ENCODE results near the gene MMP28.

MMP28 gene

DNA sequence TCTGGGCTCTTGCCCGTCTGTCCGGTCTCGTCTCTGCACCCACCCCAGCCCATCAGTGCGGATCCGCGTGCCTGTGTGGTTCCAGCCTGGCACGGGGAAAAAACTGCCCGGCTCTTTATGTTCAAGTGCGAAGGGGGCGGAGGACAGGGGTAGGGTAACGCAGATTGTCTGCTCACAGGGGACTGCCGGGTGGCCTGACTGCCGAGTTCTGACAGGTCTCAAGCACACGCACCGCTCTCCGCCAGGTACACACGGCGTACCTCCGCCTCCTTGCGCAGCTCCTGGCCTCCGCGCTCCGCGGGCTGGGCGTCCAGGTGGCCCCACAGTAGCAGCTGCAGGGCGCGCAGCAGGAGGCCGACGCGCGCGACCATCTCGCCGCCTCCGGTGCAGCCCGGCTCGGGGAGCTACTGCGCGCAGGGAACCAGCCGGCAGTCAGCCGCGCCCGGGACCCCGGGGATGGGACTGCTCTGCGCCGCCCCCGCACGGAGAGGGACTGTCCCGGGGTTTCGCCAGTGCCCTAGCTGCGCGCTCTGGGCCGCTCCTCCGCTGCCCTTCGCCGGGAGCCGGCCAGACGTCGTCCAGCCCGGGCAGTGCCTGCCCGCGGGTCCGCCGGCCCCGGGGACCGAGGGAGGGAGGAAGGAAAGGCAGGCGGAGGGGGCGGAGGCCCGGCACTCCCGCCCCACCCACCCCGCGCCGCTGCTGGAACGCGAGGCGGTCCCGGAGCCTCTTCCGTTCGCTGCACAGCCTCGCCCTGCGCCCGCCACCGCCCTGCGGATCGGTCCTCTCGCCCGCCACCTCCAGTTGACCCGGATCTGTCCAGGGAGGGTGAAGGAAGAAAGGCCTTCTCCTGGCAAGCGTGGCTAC lies at the start of gene MMP28:
MMP28 (minus strand) TSS at position 635 of the 864 bp plus-strand sequence; CDS start at position 371, 264 bp downstream.
- no peak for DNase-seq

DNA sequence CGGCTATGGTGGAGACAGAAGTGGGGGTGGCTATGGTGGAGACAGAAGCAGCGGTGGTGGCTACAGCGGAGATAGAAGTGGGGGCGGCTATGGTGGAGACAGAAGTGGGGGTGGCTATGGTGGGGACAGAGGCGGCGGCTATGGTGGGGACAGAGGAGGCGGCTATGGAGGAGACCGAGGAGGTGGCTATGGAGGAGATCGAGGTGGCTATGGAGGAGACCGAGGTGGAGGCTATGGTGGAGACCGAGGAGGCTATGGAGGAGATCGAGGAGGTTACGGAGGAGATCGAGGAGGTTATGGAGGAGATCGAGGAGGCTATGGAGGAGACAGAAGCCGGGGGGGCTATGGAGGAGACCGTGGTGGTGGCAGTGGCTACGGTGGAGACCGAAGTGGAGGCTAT lies 49.1 kb upstream of the MMP28 start:
- DNase-seq = no peak

DNA sequence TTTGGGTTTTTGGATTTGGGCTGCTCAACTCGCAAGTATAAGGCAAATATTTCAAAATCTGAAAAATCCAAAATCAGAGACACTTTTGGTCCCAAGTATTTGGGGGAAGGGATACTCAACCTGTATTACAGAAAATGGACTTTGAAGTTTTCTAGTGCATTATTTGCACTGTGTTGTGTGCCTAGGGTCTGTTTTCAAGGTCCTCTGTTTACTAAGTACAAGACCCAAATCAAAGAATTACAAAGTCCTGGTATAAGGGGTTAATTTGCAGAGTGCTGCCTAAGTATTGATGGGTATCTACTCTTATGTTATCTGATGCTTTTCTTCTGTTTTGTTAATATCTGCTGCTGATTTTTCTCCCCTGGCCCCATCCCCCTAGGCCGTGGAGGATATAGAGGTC lies 48.3 kb upstream of the MMP28 start:
- DNase-seq = no peak

DNA sequence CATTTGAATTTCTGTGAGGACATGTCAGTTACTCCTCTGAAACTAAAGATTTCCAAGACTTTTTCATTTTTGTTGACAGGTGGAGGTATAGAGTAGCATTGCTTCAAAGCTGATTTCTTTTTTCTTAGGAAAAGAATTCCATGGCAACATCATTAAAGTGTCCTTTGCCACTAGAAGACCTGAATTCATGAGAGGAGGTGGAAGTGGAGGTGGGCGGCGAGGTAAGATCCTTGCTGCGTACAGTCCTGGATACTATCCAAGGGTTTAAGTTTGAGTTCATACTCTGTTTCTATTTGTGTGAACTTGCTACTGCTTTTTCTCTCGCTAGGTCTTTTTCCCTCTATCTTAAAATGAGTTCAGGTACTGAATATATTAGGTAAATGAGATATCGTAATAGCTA lies 46.8 kb upstream of the MMP28 start:
- no peak for DNase-seq

DNA sequence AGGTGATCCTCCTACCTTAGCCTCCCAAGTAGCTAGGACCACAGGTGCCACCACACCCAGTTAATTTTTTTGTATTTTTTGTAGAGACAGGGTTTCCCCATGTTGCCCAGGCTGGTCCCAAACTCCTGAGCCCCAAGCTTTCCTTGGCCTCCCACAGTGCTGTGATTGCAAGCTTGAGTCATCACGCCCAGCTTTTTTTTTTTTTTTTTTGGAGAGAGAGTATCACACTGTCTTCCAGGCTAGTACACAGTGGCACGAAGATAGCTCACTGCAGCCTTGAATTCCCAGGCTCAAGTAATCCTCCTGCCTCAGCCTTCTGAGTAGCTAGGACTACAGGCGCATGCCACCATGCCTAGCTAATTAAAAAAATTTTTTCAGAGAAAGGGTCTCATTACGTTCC lies 46.1 kb upstream of the MMP28 start:
- peak; percentile 68 for DNase-seq

GRCh38 chr17:35841101-35841500 lies 45.7 kb upstream of the MMP28 start:
- DNase-seq = no peak

GRCh38 chr17:35825206-35825605 lies 29.8 kb upstream of the MMP28 start:
- DNase-seq = no peak

GRCh38 chr17:35821308-35821707 lies 25.9 kb upstream of the MMP28 start:
- DNase-seq = no peak

DNA sequence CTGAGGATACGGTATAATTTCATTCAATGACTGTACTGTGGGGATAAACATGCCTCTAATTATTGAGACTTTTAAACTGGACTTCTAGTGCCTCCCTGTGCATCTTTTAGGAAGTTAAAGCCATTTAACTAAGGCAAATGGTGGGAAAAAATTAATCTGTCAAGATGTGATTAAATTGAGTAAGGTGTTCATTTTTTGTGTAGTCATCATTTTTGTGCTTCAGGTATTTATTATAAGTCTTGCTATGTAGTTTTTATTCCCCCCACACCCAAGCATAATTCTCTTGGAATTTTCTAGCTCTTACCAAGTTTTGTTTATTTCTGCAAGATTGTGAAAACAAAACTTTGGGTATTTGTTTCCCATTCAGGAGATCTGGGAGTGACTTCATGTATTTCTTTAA lies 24.0 kb upstream of the MMP28 start:
- DNase-seq = no peak

DNA sequence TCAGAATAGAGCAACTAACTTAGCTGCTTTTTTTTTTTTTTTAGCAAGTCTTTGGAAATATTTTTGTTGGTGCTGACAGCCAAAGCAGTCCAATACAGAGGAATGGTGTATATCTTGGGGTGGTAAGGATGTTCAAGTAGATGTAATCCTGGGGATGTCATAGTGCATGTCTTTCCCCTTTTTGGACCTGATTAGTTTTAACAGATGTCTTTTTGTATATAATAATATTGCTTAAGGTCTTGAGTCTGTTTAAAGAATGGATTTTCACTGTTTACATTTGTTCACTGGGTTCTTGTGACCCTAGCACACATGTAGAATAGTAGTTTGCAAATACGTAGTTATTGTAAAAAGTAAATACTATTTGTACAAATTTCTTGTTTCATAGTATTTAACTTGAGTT lies 21.8 kb upstream of the MMP28 start:
- DNase-seq = no peak

GRCh38 chr17:35816723-35817122 lies 21.3 kb upstream of the MMP28 start:
- DNase-seq = no peak

GRCh38 chr17:35812456-35812855 lies 17.0 kb upstream of the MMP28 start:
- no peak for DNase-seq

- no peak for DNase-seq
These were observed 16.3 kb upstream of the MMP28 start for GRCh38 chr17:35811759-35812158.

DNA sequence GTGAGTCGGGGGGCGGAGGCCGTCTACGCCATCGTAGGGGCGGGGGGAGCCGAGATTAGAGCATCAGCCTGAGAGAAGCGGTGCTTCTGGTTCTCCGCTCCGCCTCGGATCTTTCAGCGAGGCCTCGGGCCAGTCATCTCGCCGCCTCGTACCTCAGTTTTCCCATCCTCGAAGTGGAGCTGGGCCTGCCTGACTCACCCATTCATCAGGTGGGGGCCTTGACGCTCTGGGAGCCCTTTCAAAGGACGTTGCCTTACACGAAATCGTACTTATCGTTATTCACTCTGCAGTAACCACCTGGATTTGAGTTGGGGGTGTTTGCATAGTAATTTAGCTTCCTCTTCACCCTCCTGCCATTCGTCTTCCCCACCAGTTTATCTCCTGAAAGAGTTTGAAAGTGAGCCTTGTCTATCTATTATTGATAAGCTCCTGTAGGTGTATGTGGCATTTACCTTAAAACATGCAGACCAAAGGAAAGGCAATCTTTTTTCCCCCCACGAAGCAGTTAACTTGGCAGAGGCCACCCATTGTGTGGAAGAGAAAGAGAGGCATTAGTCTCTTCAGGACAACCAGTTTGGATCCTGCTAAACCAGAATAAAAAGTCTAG lies 14.5 kb upstream of the MMP28 start:
- peak; percentile 16 for DNase-seq

DNA sequence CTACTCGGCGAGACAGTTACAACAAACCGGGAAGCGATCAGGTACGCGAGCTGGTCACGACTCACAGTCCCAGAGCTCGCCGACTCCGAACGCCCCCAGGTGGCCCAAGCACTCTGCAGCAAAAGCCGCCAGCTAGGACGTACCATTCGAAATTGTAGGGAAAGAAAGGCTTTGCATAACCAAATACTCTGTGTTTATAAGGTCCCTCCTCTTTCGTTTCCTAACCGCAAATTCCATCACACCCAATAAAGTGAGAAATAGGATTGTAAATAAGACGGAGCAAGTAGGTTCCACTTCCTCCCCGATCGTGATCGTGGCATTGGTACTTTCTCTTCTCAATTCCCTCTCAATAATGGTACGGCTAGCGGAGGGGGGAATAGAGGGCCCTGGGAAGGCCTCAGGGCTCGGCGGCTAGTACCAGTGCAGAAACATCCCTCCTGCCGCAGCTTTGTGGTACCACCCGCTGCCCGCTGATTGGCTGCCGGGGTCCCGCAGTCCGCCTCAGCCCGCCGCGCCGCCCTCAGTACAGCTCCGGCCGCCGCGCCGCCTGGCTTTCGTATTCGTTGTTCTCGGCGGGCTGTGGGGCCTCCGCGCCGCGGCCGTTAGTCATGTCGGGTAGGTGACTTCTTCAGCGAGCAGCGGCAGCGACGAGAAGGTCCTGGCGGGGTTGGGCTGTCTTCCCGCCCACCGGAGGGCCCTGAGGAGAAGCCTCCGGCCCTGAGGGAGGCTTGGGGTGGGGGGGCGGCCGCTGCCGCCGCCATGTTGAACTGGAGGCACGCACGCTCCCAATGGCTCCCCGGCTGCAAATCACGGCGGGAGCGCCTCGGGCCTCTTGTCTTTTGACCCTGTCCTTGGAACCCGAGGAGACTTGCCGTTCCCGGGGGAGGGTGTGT lies 13.8 kb upstream of the MMP28 start, which contains the start of gene TAF15:
TAF15 (plus strand) TSS at position 523 of the 893 bp plus-strand sequence; CDS start at position 609, 86 bp downstream.
- DNase-seq = peak; percentile 98

DNA sequence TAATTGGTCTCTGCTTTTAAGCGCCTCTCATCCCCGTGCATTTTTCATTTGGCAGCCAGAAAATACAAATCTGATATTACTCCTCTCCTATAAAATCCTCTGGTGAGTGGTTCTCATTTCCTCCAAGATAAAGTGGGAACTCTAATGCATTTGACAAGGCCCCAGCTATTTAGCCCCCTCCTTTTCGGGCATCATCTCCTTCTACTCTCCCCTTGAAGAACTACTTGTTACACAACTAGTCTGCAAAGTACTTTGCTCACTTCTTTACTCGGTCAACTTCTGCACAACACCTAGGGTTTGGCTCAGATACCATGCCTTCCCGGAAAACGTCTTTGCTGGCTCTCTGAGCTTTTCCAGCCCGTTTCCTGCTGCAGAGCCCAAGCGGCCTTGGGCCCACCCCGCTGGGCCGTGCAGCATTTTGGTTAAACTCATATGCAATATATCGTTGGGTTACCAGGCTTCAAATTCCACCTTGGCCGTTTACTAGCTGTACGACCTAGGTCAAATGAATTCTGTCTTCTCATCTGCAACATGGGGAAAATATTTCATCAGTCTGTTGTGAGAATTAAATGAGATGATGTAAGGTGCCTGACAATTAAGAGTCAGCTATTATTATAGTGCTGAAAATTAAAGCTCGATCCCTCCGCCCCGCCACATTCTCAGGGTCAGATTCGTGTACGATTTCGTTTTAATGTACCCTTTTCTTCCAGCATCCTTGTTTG lies 13.0 kb upstream of the MMP28 start:
- DNase-seq = no peak

- DNase-seq = no peak
These were observed 12.1 kb upstream of the MMP28 start for GRCh38 chr17:35807371-35808144.

GRCh38 chr17:35804658-35805192 lies 9.3 kb upstream of the MMP28 start:
- peak; percentile 74 for DNase-seq

GRCh38 chr17:35801583-35802224 lies 6.3 kb upstream of the MMP28 start:
- no peak for DNase-seq

GRCh38 chr17:35799942-35800341 lies 4.5 kb upstream of the MMP28 start:
- peak; percentile 94 for DNase-seq

DNA sequence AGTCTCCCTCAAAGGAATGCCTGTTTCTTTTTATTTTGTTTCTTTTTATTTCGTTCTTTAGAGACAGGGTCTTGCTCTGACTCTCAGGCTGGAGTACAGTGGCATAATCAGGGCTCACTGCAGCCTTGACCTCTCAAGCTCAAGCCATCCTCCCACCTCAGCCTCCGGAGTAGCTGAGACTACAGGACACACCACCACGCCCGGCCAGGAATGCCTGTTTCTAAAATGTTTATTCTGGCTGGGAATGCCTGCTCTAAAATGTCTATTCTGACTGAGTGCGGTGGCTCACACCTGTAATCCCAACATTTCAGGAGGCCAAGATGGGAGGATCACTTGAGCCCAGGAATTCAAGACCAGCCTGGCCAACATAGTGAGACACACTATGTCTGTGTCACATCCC lies 2.5 kb upstream of the MMP28 start:
- DNase-seq = no peak
